ENCODE data around the gene COL15A1.
A peak's percentile ranks its signal among the peaks of the same experiment; 100 is the strongest.

The COL15A1 gene

DNA sequence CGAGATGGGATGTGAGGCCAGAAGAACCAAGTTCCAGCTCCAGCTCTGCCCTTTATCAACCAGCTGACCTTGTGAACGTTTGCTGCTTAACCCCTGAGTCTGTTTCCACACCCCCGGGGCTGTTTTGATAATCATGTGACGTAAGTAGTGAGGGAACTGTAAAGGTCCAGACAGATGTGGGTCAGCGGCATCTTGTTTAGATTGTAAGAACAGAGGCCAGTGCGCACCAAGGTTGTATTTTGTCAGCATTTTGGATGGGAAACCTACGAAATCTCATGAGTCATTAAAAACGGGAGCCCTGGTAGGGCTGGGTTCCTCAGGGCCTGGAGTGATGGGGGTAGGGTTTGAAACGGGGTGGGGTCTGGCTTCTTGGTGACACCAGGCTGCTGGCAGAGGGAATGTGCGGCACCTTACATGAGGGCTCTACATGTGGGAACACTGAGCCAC is 13.8 kb upstream of the COL15A1 start:
- H3K79me1 ChIP-seq (ENCODE audit: low read length) = no peaks in the 10 kb centered on the region
- DNase-seq = peak; percentile 88 to 94
- H3K27ac ChIP-seq (ENCODE audit: low read depth, low read length) = no peak overlapping the region
- H3K14ac ChIP-seq (ENCODE audit: low read length) = no peak overlapping the region
- no peak overlapping the region for H3K4me3 ChIP-seq (ENCODE audit: low read depth, low read length)
- no peaks in the 10 kb centered on the region for H3K79me2 ChIP-seq (ENCODE audit: control insufficient read depth, insufficient read depth, low read length, poor library complexity)
- H2BK5ac ChIP-seq (ENCODE audit: low read depth, low read length, poor library complexity) = no peak overlapping the region
- no peak overlapping the region for H2AFZ ChIP-seq (ENCODE audit: insufficient read depth, low read length, poor library complexity)
- H3K4me1 ChIP-seq (ENCODE audit: control insufficient read depth in 1 of 2, insufficient read depth in 2 of 2, low read length in 2 of 2) = peaks cover 4 to 6% of the 10 kb centered on the region in 2 experiments
- no peak overlapping the region for H2BK12ac ChIP-seq (ENCODE audit: low read length)
- H3K36me3 ChIP-seq (ENCODE audit: control insufficient read depth in 1 of 2, insufficient read depth in 2 of 2, low read length in 2 of 2) = no peaks in the 10 kb centered on the region
- no peak overlapping the region for H3K18ac ChIP-seq (ENCODE audit: low read length)
- no peak overlapping the region for H3K4me2 ChIP-seq (ENCODE audit: low read length)
- H3K9me3 ChIP-seq (ENCODE audit: insufficient read depth, low read depth, low read length) = no peaks in the 10 kb centered on the region
- H4K91ac ChIP-seq (ENCODE audit: low read depth, low read length) = no peak overlapping the region
- H3K4ac ChIP-seq (ENCODE audit: low read depth, low read length) = no peak overlapping the region
- H2BK120ac ChIP-seq (ENCODE audit: insufficient read depth, low read length, poor library complexity) = no peak overlapping the region
- no peak overlapping the region for H3K23ac ChIP-seq (ENCODE audit: low read length)
- no peak overlapping the region for H4K8ac ChIP-seq (ENCODE audit: low read depth, low read length)
- WGBS (ENCODE audit: extremely low coverage, insufficient coverage, insufficient read length) = no CpG with 5 or more reads among the region's 10 CpGs
- no peaks in the 10 kb centered on the region for H3K27me3 ChIP-seq (ENCODE audit: insufficient read depth, low read length)
- no peak overlapping the region for H2AK5ac ChIP-seq (ENCODE audit: low read length)
- H4K12ac ChIP-seq (ENCODE audit: low read depth, low read length) = no peak overlapping the region
- no peak overlapping the region for H3K9ac ChIP-seq (ENCODE audit: low read length)

DNA sequence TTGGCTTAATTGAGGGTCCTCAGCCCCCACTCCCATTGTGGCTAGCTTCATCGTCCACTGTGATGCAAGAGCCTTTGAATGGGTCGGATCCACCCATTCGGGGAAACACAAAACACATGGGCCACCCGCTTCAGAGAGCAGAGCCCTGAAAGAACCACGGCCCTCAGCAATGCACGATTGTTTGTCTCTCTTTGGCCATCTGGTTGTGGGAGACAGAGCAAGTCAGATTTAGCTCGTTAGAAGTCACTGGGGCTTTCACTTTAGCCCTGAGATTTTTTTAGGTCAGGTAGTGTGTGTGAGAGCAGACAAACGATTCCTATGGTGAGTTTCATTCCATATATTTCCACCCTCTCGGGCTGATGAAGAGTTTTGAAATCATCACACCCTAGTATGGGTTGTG is 12.9 kb upstream of the COL15A1 start:
- WGBS (ENCODE audit: extremely low coverage, insufficient coverage, insufficient read length) = no CpG with 5 or more reads among the region's 9 CpGs
- no peaks in the 10 kb centered on the region for H3K9me3 ChIP-seq (ENCODE audit: insufficient read depth, low read depth, low read length)

DNA sequence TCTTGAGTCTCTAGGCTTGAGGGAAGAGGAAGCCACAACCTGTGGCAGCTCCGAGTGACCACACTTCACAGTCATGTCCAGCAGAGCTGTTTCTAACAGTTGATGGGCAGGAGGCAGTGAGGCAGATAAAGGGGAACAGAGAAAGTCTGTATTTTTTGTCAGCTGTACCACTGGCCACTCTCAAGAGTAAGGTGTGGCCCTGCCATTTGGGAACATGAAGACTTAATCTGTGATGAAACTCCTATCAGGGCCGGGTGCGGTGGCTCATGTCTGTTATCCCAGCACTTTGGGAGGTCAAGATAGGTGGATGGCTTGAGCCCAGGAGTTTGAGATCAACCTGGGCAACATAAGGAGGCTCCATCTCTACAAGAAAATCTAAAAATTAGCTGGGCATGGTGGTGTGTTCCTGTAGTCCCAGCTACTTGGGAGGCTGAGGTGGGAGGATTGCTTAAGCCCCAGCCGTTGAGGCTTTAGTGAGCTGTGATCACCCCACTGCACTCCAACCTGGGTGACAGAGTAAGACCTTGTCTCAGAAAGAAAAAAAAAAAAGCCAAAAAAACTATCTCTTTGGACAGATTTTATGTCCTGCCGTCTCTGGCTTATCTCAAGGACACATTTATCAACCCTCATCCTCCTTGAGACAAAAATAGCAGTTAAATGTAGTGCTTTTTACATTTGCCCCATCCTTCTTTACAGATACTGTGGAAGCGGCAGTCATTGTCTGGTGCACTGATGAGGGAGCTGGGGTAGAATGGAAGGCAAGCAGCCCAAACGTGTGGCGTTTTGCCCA is 11.9 kb upstream of the COL15A1 start:
- H4K8ac ChIP-seq (ENCODE audit: low read depth, low read length) = no peak overlapping the region
- no peak overlapping the region for H3K9ac ChIP-seq (ENCODE audit: low read length)
- H2AK5ac ChIP-seq (ENCODE audit: low read length) = no peak overlapping the region
- H3K4me1 ChIP-seq (ENCODE audit: control insufficient read depth in 1 of 2, insufficient read depth in 2 of 2, low read length in 2 of 2) = no peaks in the 10 kb centered on the region
- no peaks in the 10 kb centered on the region for H3K36me3 ChIP-seq (ENCODE audit: control insufficient read depth in 1 of 2, insufficient read depth in 2 of 2, low read length in 2 of 2)
- DNase-seq = no peak
- H2BK120ac ChIP-seq (ENCODE audit: insufficient read depth, low read length, poor library complexity) = no peak overlapping the region
- no peak overlapping the region for H4K91ac ChIP-seq (ENCODE audit: low read depth, low read length)
- H3K79me1 ChIP-seq (ENCODE audit: low read length) = no peaks in the 10 kb centered on the region
- no peak overlapping the region for H3K4me3 ChIP-seq (ENCODE audit: low read depth, low read length)
- H4K12ac ChIP-seq (ENCODE audit: low read depth, low read length) = no peak overlapping the region
- H3K4ac ChIP-seq (ENCODE audit: low read depth, low read length) = no peak overlapping the region
- no peak overlapping the region for H2AFZ ChIP-seq (ENCODE audit: insufficient read depth, low read length, poor library complexity)
- no peak overlapping the region for H3K4me2 ChIP-seq (ENCODE audit: low read length)
- no CpG with 5 or more reads among the region's 8 CpGs for WGBS (ENCODE audit: extremely low coverage, insufficient coverage, insufficient read length)
- no peak overlapping the region for H2BK12ac ChIP-seq (ENCODE audit: low read length)
- H3K23ac ChIP-seq (ENCODE audit: low read length) = no peak overlapping the region
- no peak overlapping the region for H3K14ac ChIP-seq (ENCODE audit: low read length)
- H3K79me2 ChIP-seq (ENCODE audit: control insufficient read depth, insufficient read depth, low read length, poor library complexity) = no peaks in the 10 kb centered on the region
- H3K18ac ChIP-seq (ENCODE audit: low read length) = no peak overlapping the region
- no peak overlapping the region for H3K27ac ChIP-seq (ENCODE audit: low read depth, low read length)
- H2BK5ac ChIP-seq (ENCODE audit: low read depth, low read length, poor library complexity) = no peak overlapping the region
- H3K27me3 ChIP-seq (ENCODE audit: insufficient read depth, low read length) = peaks cover 2% of the 10 kb centered on the region
- H3K9me3 ChIP-seq (ENCODE audit: insufficient read depth, low read depth, low read length) = no peaks in the 10 kb centered on the region

More for the DNA sequence above, 12.9 kb upstream of the COL15A1 start:
- Histone ChIP-seq H2AK5ac (ENCODE audit: low read length) (no peak overlapping the region), H4K12ac (ENCODE audit: low read depth, low read length) (no peak overlapping the region), H3K14ac (ENCODE audit: low read length) (no peak overlapping the region), H3K4me1 (ENCODE audit: control insufficient read depth in 1 of 2, insufficient read depth in 2 of 2, low read length in 2 of 2) (no peaks in the 10 kb centered on the region), H3K4me2 (ENCODE audit: low read length) (no peak overlapping the region), H3K9ac (ENCODE audit: low read length) (no peak overlapping the region), H2BK5ac (ENCODE audit: low read depth, low read length, poor library complexity) (no peak overlapping the region), H4K8ac (ENCODE audit: low read depth, low read length) (no peak overlapping the region), H3K79me1 (ENCODE audit: low read length) (no peaks in the 10 kb centered on the region), H3K27ac (ENCODE audit: low read depth, low read length) (no peak overlapping the region), H3K27me3 (ENCODE audit: insufficient read depth, low read length) (no peaks in the 10 kb centered on the region), H2BK120ac (ENCODE audit: insufficient read depth, low read length, poor library complexity) (no peak overlapping the region), H3K4ac (ENCODE audit: low read depth, low read length) (no peak overlapping the region), H3K4me3 (ENCODE audit: low read depth, low read length) (no peak overlapping the region), H2AFZ (ENCODE audit: insufficient read depth, low read length, poor library complexity) (no peak overlapping the region), H4K91ac (ENCODE audit: low read depth, low read length) (no peak overlapping the region), H3K79me2 (ENCODE audit: control insufficient read depth, insufficient read depth, low read length, poor library complexity) (no peaks in the 10 kb centered on the region), H3K18ac (ENCODE audit: low read length) (no peak overlapping the region), H3K23ac (ENCODE audit: low read length) (no peak overlapping the region), H3K36me3 (ENCODE audit: control insufficient read depth in 1 of 2, insufficient read depth in 2 of 2, low read length in 2 of 2) (no peaks in the 10 kb centered on the region), H2BK12ac (ENCODE audit: low read length) (no peak overlapping the region)
- DNase-seq = no peak

DNA sequence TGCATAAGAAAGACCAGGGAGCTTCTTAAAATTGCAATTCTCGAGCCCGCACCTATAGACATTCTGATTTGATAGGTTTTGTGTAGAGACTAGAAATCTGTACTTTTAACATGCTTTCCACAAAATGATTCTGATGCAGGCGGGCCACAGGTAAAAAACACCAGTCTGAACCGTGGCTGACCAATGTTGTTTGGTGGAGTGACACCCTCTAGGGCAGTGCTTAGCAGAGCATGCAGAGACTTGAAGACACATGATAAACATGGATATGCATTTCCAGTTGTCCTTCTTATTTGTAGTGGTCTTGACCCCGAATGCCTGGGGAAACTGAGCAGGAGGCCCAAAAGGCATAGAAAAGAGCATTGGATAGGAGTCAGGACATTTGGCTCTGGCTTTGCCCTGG is 10.5 kb upstream of the COL15A1 start:
- Histone ChIP-seq H2AK5ac (ENCODE audit: low read length) (no peak overlapping the region), H3K4me3 (ENCODE audit: low read depth, low read length) (no peak overlapping the region), H3K79me1 (ENCODE audit: low read length) (no peaks in the 10 kb centered on the region), H2BK5ac (ENCODE audit: low read depth, low read length, poor library complexity) (no peak overlapping the region), H3K14ac (ENCODE audit: low read length) (no peak overlapping the region), H3K4me1 (ENCODE audit: control insufficient read depth in 1 of 2, insufficient read depth in 2 of 2, low read length in 2 of 2) (no peaks in the 10 kb centered on the region), H3K9ac (ENCODE audit: low read length) (no peak overlapping the region), H3K27ac (ENCODE audit: low read depth, low read length) (no peak overlapping the region), H4K12ac (ENCODE audit: low read depth, low read length) (no peak overlapping the region), H3K27me3 (ENCODE audit: insufficient read depth, low read length) (peaks cover 2% of the 10 kb centered on the region), H2BK120ac (ENCODE audit: insufficient read depth, low read length, poor library complexity) (no peak overlapping the region), H3K18ac (ENCODE audit: low read length) (no peak overlapping the region), H3K4me2 (ENCODE audit: low read length) (no peak overlapping the region), H2BK12ac (ENCODE audit: low read length) (no peak overlapping the region), H2AFZ (ENCODE audit: insufficient read depth, low read length, poor library complexity) (no peak overlapping the region), H4K8ac (ENCODE audit: low read depth, low read length) (no peak overlapping the region), H3K4ac (ENCODE audit: low read depth, low read length) (no peak overlapping the region), H4K91ac (ENCODE audit: low read depth, low read length) (no peak overlapping the region), H3K79me2 (ENCODE audit: control insufficient read depth, insufficient read depth, low read length, poor library complexity) (no peaks in the 10 kb centered on the region), H3K9me3 (ENCODE audit: insufficient read depth, low read depth, low read length) (no peaks in the 10 kb centered on the region), H3K36me3 (ENCODE audit: control insufficient read depth in 1 of 2, insufficient read depth in 2 of 2, low read length in 2 of 2) (no peaks in the 10 kb centered on the region), H3K23ac (ENCODE audit: low read length) (no peak overlapping the region)
- WGBS (ENCODE audit: extremely low coverage, insufficient coverage, insufficient read length) = no CpG with 5 or more reads among the region's 5 CpGs
- DNase-seq = no peak

Data from trophoblast cell (in vitro differentiated cells and primary cell).